Prostate gland (tissue), 2 donors: ENCODE measurements around the gene S100Z.
"Not testable (repeated sequence)": the region's sequence is repeated elsewhere in the genome, so short reads cannot be mapped to it uniquely, and the experiment has no call there.

Experiments
- POLR2A ChIP-seq: fragments of 450-650 bp; IDR thresholded peaks from one replicate; pipeline ENCODE4 v1.6.1; 2016; ENCODE audit warnings: antibody characterized with exemption, mild to moderate bottlenecking
- TF ChIP-seq, protein P1 (sequence below), 4 experiments: fragments of 200-600 bp in 2 of 4; fragments of 450-650 bp in 2 of 4; sonication (generic) in 2 of 4; IDR thresholded peaks; 1 replicate in 3 of 4; 2 replicates in 1 of 4; pipeline ENCODE4 v1.5.1; 2016 to 2019; ENCODE audit warnings: antibody characterized with exemption in 4 of 4, mild to moderate bottlenecking in 2 of 4, moderate library complexity in 2 of 4

GRCh38 chr5:76856800-76857199 lies 7.0 kb downstream of the S100Z start:
- not testable (repeated sequence) for TF ChIP-seq POLR2A
- TF ChIP-seq, protein P1, sequence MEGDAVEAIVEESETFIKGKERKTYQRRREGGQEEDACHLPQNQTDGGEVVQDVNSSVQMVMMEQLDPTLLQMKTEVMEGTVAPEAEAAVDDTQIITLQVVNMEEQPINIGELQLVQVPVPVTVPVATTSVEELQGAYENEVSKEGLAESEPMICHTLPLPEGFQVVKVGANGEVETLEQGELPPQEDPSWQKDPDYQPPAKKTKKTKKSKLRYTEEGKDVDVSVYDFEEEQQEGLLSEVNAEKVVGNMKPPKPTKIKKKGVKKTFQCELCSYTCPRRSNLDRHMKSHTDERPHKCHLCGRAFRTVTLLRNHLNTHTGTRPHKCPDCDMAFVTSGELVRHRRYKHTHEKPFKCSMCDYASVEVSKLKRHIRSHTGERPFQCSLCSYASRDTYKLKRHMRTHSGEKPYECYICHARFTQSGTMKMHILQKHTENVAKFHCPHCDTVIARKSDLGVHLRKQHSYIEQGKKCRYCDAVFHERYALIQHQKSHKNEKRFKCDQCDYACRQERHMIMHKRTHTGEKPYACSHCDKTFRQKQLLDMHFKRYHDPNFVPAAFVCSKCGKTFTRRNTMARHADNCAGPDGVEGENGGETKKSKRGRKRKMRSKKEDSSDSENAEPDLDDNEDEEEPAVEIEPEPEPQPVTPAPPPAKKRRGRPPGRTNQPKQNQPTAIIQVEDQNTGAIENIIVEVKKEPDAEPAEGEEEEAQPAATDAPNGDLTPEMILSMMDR (IDR thresholded peaks at IDR 0.05) = not testable (repeated sequence)
